Measurements from ENCODE around the gene C2orf92.

- TF ChIP-seq, protein P1, sequence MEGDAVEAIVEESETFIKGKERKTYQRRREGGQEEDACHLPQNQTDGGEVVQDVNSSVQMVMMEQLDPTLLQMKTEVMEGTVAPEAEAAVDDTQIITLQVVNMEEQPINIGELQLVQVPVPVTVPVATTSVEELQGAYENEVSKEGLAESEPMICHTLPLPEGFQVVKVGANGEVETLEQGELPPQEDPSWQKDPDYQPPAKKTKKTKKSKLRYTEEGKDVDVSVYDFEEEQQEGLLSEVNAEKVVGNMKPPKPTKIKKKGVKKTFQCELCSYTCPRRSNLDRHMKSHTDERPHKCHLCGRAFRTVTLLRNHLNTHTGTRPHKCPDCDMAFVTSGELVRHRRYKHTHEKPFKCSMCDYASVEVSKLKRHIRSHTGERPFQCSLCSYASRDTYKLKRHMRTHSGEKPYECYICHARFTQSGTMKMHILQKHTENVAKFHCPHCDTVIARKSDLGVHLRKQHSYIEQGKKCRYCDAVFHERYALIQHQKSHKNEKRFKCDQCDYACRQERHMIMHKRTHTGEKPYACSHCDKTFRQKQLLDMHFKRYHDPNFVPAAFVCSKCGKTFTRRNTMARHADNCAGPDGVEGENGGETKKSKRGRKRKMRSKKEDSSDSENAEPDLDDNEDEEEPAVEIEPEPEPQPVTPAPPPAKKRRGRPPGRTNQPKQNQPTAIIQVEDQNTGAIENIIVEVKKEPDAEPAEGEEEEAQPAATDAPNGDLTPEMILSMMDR (IDR thresholded peaks at IDR 0.05), result no peak
- TF ChIP-seq EZH2phosphoT487 (IDR thresholded peaks at IDR 0.05), result no peak
- no peak for TF ChIP-seq EZH2 (IDR thresholded peaks at IDR 0.05)
Measured at GRCh38 chr2:97675430-97676113, 6.1 kb downstream of the C2orf92 start.

Data from neural progenitor cell (in vitro differentiated cells).